HepG2 (cell line): ENCODE data around the gene RGS19. TPM values are rescaled to one million over a fixed set of nuclear protein-coding genes. Genes with fewer than 3 reads are reported as not detected.
A peak's percentile ranks its signal among the peaks of the same experiment; 100 is the strongest.

ENCODE experiments used
- AGO1 ChIP-seq: fragments of 200-400 bp; formaldehyde crosslinking; IDR thresholded peaks from 2 replicates; pipeline ENCODE4 v1.6.1; 2017; ENCODE audit warnings: mild to moderate bottlenecking, low read depth, low read length, moderate library complexity; ENCODE audit not compliant: poor library complexity, severe bottlenecking
- ATAD3A ChIP-seq: sonication (generic); formaldehyde crosslinking; IDR thresholded peaks from 2 replicates; pipeline ENCODE4 v1.4.0; 2020; ENCODE audit warnings: missing genetic modification reagents
- CENPBD1 ChIP-seq: sonication (generic); formaldehyde crosslinking; IDR thresholded peaks from 2 replicates; pipeline ENCODE4 v1.8.0; 2022; ENCODE audit warnings: missing genetic modification reagents, low read depth, mild to moderate bottlenecking, borderline replicate concordance
- GABPA ChIP-seq, 2 experiments: IDR thresholded peaks; 2 replicates each; pipeline ENCODE4 v1.6.1; 2011 to 2016; ENCODE audit warnings: low read depth in 2 of 2, low read length in 1 of 2, missing biosample characterization in 1 of 2, missing genetic modification characterization in 1 of 2
- HOXA3 ChIP-seq: sonication (generic); formaldehyde crosslinking; IDR thresholded peaks from 2 replicates; pipeline ENCODE4 v1.5.0; 2020; ENCODE audit warnings: missing genetic modification reagents
- KDM6A ChIP-seq: IDR thresholded peaks from 2 replicates; pipeline ENCODE4 v1.6.1; 2016; ENCODE audit warnings: low read depth
- NR2F6 ChIP-seq, 2 experiments: IDR thresholded peaks; 2 replicates each; pipeline ENCODE4 v1.6.1; 2016; ENCODE audit warnings: antibody characterized with exemption in 1 of 2, mild to moderate bottlenecking in 1 of 2
- PHB2 ChIP-seq: fragments of 450-650 bp; IDR thresholded peaks from 2 replicates; pipeline ENCODE4 v1.6.1; 2018; ENCODE audit not compliant: partially characterized antibody
- SMAD3 ChIP-seq: sonication (generic); formaldehyde crosslinking; IDR thresholded peaks from 2 replicates; pipeline ENCODE4 v1.4.0; 2020; ENCODE audit warnings: missing genetic modification reagents
- SRSF1 ChIP-seq: fragments of 200-400 bp; formaldehyde crosslinking; optimal IDR thresholded peaks from 2 replicates; pipeline ENCODE3; 2017; ENCODE audit warnings: mild to moderate bottlenecking, low read depth, low read length, moderate library complexity
- STAT6 ChIP-seq: sonication (generic); formaldehyde crosslinking; IDR thresholded peaks from 2 replicates; pipeline ENCODE4 v1.4.0; 2020; ENCODE audit warnings: missing genetic modification reagents, mild to moderate bottlenecking, borderline replicate concordance
- YEATS2 ChIP-seq: sonication (generic); formaldehyde crosslinking; IDR thresholded peaks from 2 replicates; pipeline ENCODE4 v1.4.0; 2020; ENCODE audit warnings: missing genetic modification reagents, borderline replicate concordance
- ZNF44 ChIP-seq: sonication (generic); formaldehyde crosslinking; IDR thresholded peaks from 2 replicates; pipeline ENCODE4 v1.5.1; 2020; ENCODE audit warnings: mild to moderate bottlenecking, missing genetic modification reagents
- ZNF549 ChIP-seq: sonication (generic); formaldehyde crosslinking; IDR thresholded peaks from 2 replicates; pipeline ENCODE4 v1.5.0; 2020; ENCODE audit warnings: missing genetic modification reagents
- ZNF678 ChIP-seq: sonication (generic); formaldehyde crosslinking; IDR thresholded peaks from 2 replicates; pipeline ENCODE4 v1.4.0; 2020; ENCODE audit warnings: mild to moderate bottlenecking, missing genetic modification reagents
- ZUFSP ChIP-seq: sonication (generic); formaldehyde crosslinking; IDR thresholded peaks from 2 replicates; pipeline ENCODE4 v1.9.0; 2021; ENCODE audit warnings: missing genetic modification reagents, mild to moderate bottlenecking, borderline replicate concordance
- polyA plus RNA-seq, 8 experiments: library from polyadenylated mRNA; depleted of rRNA in 3 of 8; stranded (reverse) in 7 of 8; unstranded in 1 of 8; fragments of >200 nt; fragmentation: Illumina TruSeq in 4 of 8; extraction: Trizol in 4 of 8; gene quantifications; 2 replicates each; pipeline versions ENCODE4 v1.2.1 to v1.2.3, GENCODE V29; 2011 to 2016; ENCODE audit warnings: low read depth in 4 of 8, missing spikeins in 1 of 8, mixed read lengths in 1 of 8; ENCODE audit not compliant: insufficient read depth in 1 of 8
- total RNA-seq, 5 experiments: library from RNA; depleted of rRNA; stranded (reverse); fragments of >200 nt; fragmentation: Illumina TruSeq; extraction: Trizol; gene quantifications; 2 replicates each; pipeline ENCODE4 v1.2.3, GENCODE V29; 2016; ENCODE audit warnings: low read depth in 1 of 5
- TF ChIP-seq, protein P1 (sequence below): sonication (generic); formaldehyde crosslinking; IDR thresholded peaks from 2 replicates; pipeline ENCODE4 v1.5.0; 2020; ENCODE audit warnings: mild to moderate bottlenecking, missing genetic modification reagents
- TF ChIP-seq, protein P2 (sequence below): sonication (generic); formaldehyde crosslinking; IDR thresholded peaks from 2 replicates; pipeline ENCODE4 v1.5.1; 2020; ENCODE audit warnings: missing genetic modification reagents, mild to moderate bottlenecking, borderline replicate concordance

RGS19 gene
- total and polyA plus RNA-seq, 2 of the 13 experiments (the other 11 are each of a cell fraction or from before 2014, with no cell fraction given): 10.7 to 11.9 TPM

- TF ChIP-seq STAT6 (peak; percentile 57; the same call in 1 of the 2 replicates), ZNF549 (no peak), HOXA3 (CRISPR knock-in tag) (peak; percentile 90), SMAD3 (CRISPR knock-in tag) (no peak), PHB2 (no peak), KDM6A (CRISPR knock-in tag) (no peak), ZUFSP (CRISPR knock-in tag) (no peak), YEATS2 (CRISPR knock-in tag) (0 out of 2 replicates have a peak, but pooled peaks have one; percentile 56), GABPA (IDR thresholded peaks at IDR 0.05; ENCODE audit: low read depth, low read length) (no peak), GABPA (CRISPR knock-in tag; IDR thresholded peaks at IDR 0.05; ENCODE audit: low read depth) (peak; percentile 67), ZNF678 (CRISPR knock-in tag) (no peak; the same call in 1 of the 2 replicates), CENPBD1 (CRISPR knock-in tag) (no peak; the same call in 1 of the 2 replicates), ATAD3A (CRISPR knock-in tag) (no peak; the same call in 1 of the 2 replicates), AGO1 (peak; percentile 13), SRSF1 (peak; percentile 80), NR2F6 (IDR thresholded peaks at IDR 0.05) (peak; percentile 82), NR2F6 (CRISPR knock-in tag; IDR thresholded peaks at IDR 0.05) (peak; percentile 90), ZNF44 (no peak)
- TF ChIP-seq, protein P1, sequence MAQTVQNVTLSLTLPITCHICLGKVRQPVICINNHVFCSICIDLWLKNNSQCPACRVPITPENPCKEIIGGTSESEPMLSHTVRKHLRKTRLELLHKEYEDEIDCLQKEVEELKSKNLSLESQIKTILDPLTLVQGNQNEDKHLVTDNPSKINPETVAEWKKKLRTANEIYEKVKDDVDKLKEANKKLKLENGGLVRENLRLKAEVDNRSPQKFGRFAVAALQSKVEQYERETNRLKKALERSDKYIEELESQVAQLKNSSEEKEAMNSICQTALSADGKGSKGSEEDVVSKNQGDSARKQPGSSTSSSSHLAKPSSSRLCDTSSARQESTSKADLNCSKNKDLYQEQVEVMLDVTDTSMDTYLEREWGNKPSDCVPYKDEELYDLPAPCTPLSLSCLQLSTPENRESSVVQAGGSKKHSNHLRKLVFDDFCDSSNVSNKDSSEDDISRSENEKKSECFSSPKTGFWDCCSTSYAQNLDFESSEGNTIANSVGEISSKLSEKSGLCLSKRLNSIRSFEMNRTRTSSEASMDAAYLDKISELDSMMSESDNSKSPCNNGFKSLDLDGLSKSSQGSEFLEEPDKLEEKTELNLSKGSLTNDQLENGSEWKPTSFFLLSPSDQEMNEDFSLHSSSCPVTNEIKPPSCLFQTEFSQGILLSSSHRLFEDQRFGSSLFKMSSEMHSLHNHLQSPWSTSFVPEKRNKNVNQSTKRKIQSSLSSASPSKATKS (CRISPR knock-in tag): no peak
- TF ChIP-seq, protein P2, sequence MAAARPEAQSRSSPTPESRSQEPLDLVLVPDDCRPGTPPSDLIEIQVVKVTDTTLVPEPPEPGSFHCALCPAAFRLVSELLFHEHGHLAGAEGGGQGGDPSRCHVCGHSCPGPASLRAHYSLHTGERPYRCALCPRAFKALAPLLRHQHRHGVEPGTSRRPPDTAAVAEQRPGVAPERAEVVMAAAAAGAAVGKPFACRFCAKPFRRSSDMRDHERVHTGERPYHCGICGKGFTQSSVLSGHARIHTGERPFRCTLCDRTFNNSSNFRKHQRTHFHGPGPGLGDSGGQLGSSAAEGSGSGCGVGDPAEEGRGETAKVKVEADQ (CRISPR knock-in tag): 0 out of 2 replicates have a peak, but pooled peaks have one; percentile 59
Measured at GRCh38 chr20:64050261-64051032, 28.9 kb downstream of the RGS19 start (continued).
